ENCODE results near the gene THRA. TPM values are rescaled to one million over a fixed set of nuclear protein-coding genes. Genes with fewer than 3 reads are reported as not detected.
A peak's percentile ranks its signal among the peaks of the same experiment; 100 is the strongest.

THRA gene
- total RNA-seq, 1 experiment from 2014 or later: 2.5 TPM

DNA sequence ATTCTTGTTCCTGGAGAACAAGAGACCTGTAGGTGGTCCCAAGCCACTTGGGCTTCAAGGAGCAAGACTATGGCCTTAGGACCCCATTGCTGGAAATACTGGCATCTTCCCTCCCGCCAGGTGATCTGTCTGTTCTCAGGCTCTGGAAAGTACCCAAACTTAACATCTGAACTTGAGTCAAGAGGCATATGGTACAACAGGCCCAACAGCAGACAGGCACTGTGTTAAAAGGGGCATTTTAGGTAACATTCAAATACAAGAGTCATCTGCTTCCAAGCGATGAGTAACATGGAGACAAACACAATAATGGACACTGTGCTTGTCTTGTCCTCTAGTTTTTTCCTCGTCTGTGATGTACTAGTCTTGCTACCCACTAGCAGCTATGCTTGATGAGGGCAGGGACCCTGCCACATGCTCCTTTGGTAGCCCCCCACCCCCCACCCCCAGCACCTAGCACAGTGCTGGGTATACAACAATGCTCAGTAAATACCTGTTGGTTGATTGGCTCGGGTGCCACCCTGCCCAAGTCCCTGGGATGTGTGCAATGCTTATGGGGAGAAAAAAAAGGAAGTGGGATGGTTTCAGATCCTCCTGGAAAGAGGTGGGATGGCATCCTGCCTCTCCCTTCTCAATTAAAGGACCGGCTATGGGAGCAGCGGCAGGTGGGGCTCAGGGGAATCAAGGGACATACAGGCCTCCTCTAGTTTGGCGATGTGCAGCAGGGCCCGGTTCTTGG is 28.2 kb upstream of the THRA start:
- Histone ChIP-seq H3K79me2 (ENCODE audit: low read length) (no peaks in the 10 kb centered on the region), H3K9me3 (ENCODE audit: low read length) (no peaks in the 10 kb centered on the region), H3K36me3 (ENCODE audit: insufficient read depth, low read length) (peaks cover 6% of the 10 kb centered on the region; the same call in 1 of the 2 replicates), H3K4me2 (ENCODE audit: low read depth, low read length, poor library complexity, severe bottlenecking) (no peak overlapping the region), H4K20me1 (ENCODE audit: insufficient read depth, low read depth, low read length) (no peaks in the 10 kb centered on the region), H3K9me2 (replicated peaks; ENCODE audit: insufficient read depth, low read length) (no peaks in the 10 kb centered on the region), H3K4me3 (ENCODE audit: low read length) (no peak overlapping the region), H2AFZ (ENCODE audit: low read length) (no peak overlapping the region), H3K4me1 (ENCODE audit: low read length) (peaks cover 5% of the 10 kb centered on the region), H3K9ac (ENCODE audit: low read length) (no peak overlapping the region), H3K27me3 (ENCODE audit: low read length) (no peaks in the 10 kb centered on the region), H3K27ac (ENCODE audit: low read length) (no peak overlapping the region)
- DNase-seq: no peak

DNA sequence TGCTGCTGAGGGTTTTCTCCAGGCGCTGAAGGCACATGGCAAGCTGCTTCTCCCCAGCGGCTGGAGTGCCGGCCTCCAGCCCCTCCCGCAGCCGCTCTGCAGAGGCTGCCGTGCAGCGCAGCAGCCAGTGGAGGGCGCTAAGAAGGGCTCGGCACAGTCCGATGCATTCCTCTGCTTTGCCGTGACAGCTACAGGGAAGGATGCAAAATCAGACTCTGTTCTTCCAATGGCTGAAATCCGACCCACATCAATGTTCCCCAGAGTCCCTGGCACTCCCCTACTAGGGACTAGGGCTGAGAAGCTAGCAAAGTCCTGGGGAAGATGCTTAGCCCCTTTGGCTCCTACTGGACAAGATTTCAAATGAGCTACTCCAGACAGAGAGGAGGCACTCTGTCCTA is 27.6 kb upstream of the THRA start:
- Histone ChIP-seq H3K79me2 (ENCODE audit: low read length) (no peaks in the 10 kb centered on the region), H3K4me3 (ENCODE audit: low read length) (no peak overlapping the region), H3K4me2 (ENCODE audit: low read depth, low read length, poor library complexity, severe bottlenecking) (no peak overlapping the region), H3K36me3 (ENCODE audit: insufficient read depth, low read length) (peaks cover 4% of the 10 kb centered on the region; the same call in 1 of the 2 replicates), H3K27me3 (ENCODE audit: low read length) (no peaks in the 10 kb centered on the region), H4K20me1 (ENCODE audit: insufficient read depth, low read depth, low read length) (no peaks in the 10 kb centered on the region), H3K4me1 (ENCODE audit: low read length) (peaks cover 5% of the 10 kb centered on the region), H3K9me3 (ENCODE audit: low read length) (no peaks in the 10 kb centered on the region), H3K9ac (ENCODE audit: low read length) (no peak overlapping the region; the same call in 1 of the 2 replicates), H3K27ac (ENCODE audit: low read length) (no peak overlapping the region), H2AFZ (ENCODE audit: low read length) (no peak overlapping the region), H3K9me2 (replicated peaks; ENCODE audit: insufficient read depth, low read length) (no peaks in the 10 kb centered on the region)
- peak; percentile 86 for DNase-seq

DNA sequence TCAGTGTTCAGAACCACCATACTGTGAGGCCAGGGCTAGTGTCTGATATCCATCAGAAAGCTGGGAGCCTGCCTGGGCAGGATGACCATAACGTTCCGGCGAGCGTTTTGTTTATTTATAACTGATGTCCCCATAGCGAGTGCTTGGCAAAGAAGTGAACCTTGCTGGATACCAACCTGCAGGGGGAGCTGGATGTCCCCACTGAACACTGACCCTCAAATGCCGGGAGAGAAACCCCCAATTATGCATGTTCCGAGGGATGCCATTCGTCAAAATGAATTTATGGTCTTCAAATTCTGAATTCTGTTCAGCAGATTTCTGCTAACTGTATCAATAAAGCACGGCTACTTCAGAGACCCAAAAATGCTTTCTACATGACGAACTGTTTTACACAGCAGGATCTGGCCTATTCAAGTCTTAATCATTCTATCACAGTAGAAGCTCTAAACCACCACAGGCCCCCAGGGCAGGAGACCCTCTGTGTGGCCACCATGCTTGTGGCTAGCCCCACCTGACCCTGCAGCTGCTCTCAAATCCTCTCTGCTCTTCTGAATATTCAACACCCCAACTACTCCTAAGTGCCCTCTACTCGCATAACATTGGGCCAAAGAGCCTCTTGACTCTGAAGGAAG is 23.8 kb upstream of the THRA start:
- Histone ChIP-seq H3K36me3 (ENCODE audit: insufficient read depth, low read length) (peaks cover 4% of the 10 kb centered on the region; the same call in 1 of the 2 replicates), H2AFZ (ENCODE audit: low read length) (no peak overlapping the region), H3K4me2 (ENCODE audit: low read depth, low read length, poor library complexity, severe bottlenecking) (no peak overlapping the region)

DNA sequence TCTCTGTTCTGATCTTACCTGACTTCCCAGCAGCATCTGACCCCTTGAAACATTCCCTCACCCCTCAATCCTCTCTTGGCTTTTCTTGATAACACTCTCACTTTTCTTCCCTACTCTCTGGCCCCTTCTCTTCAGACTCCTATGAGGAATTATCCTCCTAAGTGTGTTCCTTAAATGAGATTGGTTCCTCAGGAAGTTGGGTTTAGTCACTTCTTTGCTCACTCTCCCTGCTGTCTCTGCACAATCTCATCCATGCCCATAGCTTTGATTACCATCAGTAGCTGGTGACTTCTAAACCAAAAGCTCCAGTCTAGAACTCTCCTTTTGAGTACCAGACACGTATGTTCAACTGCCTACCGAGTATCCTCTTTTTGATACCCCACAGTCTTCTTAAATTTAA is 21.6 kb upstream of the THRA start:
- no peaks in the 10 kb centered on the region for H3K9me2 ChIP-seq (replicated peaks; ENCODE audit: insufficient read depth, low read length)
- no peak overlapping the region for H2AFZ ChIP-seq (ENCODE audit: low read length)
- no peaks in the 10 kb centered on the region for H3K9me3 ChIP-seq (ENCODE audit: low read length)
- H3K36me3 ChIP-seq (ENCODE audit: insufficient read depth, low read length): no peaks in the 10 kb centered on the region
- H3K79me2 ChIP-seq (ENCODE audit: low read length): no peaks in the 10 kb centered on the region
- no peaks in the 10 kb centered on the region for H4K20me1 ChIP-seq (ENCODE audit: insufficient read depth, low read depth, low read length)
- DNase-seq: peak; percentile 29
- H3K4me3 ChIP-seq (ENCODE audit: low read length): no peak overlapping the region
- no peak overlapping the region for H3K9ac ChIP-seq (ENCODE audit: low read length)
- no peak overlapping the region for H3K4me2 ChIP-seq (ENCODE audit: low read depth, low read length, poor library complexity, severe bottlenecking)
- H3K4me1 ChIP-seq (ENCODE audit: low read length): no peaks in the 10 kb centered on the region
- H3K27me3 ChIP-seq (ENCODE audit: low read length): no peaks in the 10 kb centered on the region
- H3K27ac ChIP-seq (ENCODE audit: low read length): no peak overlapping the region

More for the DNA sequence above, 23.8 kb upstream of the THRA start:
- no peak for DNase-seq
- Histone ChIP-seq H3K27ac (ENCODE audit: low read length) (no peak overlapping the region), H3K9me3 (ENCODE audit: low read length) (no peaks in the 10 kb centered on the region), H3K27me3 (ENCODE audit: low read length) (no peaks in the 10 kb centered on the region), H4K20me1 (ENCODE audit: insufficient read depth, low read depth, low read length) (no peaks in the 10 kb centered on the region), H3K9ac (ENCODE audit: low read length) (no peak overlapping the region), H3K4me1 (ENCODE audit: low read length) (peaks cover 5% of the 10 kb centered on the region), H3K9me2 (replicated peaks; ENCODE audit: insufficient read depth, low read length) (no peaks in the 10 kb centered on the region), H3K4me3 (ENCODE audit: low read length) (no peak overlapping the region), H3K79me2 (ENCODE audit: low read length) (no peaks in the 10 kb centered on the region)

DNA sequence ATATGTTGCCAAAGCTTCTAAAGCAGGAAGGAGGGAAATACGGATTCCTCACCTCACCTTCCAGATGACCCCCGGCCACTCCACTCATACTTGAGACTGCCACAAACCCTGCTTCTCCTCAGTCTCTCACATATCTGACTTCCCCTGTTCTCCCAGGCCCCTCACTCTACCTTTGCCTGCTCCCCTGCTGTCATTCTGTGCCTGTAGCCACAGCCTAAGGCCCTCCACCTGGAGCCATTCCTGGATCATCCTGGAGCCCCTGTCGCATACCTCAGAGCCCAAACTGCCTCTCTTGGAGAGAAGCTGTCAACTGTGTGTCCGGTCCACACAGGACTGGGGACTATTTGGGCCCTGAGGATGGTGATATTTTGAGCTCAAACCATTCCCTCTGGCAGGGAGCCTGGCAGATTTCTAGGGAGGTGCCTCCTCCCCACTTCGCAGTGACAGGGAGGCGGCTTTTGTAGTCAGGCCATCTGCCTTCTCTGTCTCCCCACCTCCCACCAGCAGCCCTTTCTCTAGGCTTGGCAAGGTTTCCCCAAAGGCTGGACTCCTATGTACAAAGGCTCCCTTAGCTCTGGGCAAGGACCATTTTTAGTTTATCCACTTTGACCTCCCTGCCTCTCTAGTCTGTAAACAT is 6.3 kb upstream of the THRA start:
- Histone ChIP-seq H3K27me3 (ENCODE audit: low read length) (no peaks in the 10 kb centered on the region), H3K36me3 (ENCODE audit: insufficient read depth, low read length) (no peaks in the 10 kb centered on the region), H3K9me3 (ENCODE audit: low read length) (no peaks in the 10 kb centered on the region), H3K4me1 (ENCODE audit: low read length) (peaks cover 12% of the 10 kb centered on the region), H4K20me1 (ENCODE audit: insufficient read depth, low read depth, low read length) (no peaks in the 10 kb centered on the region), H3K27ac (ENCODE audit: low read length) (no peak overlapping the region), H3K79me2 (ENCODE audit: low read length) (peaks cover 12% of the 10 kb centered on the region), H3K4me2 (ENCODE audit: low read depth, low read length, poor library complexity, severe bottlenecking) (no peak overlapping the region), H3K9me2 (replicated peaks; ENCODE audit: insufficient read depth, low read length) (no peaks in the 10 kb centered on the region), H3K4me3 (ENCODE audit: low read length) (no peak overlapping the region), H2AFZ (ENCODE audit: low read length) (no peak overlapping the region), H3K9ac (ENCODE audit: low read length) (no peak overlapping the region)
- DNase-seq: peak; percentile 32

DNA sequence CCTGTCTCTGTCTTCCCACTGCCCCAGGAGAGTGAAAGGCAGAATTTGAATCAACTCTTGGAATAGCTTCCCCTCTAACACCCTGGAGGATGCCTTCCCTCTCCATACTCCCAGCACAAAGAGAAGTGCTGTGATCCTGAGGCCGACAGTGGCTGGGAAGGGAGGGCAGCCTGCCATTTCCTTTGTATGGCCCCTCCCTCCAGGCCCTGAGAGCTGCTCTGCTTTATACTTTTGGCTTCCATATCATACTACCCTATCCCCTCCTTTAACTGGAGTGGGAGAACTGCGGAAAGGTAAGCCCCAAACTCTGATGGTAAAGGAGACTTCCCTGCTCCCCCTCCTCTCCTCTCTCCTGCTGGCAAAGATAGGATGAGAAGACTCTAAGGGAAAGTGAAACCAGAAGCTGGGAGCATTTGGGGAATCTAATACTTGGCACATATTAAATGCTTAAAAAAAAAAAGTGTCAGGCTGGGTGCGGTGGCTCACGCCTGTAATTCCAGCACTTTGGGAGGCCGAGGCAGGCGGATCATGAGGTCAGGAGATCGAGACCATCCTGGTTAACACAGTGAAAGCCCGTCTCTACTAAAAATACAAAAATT is 4.5 kb upstream of the THRA start:
- H3K4me1 ChIP-seq (ENCODE audit: low read length): peaks cover 19% of the 10 kb centered on the region
- no peak overlapping the region for H3K27ac ChIP-seq (ENCODE audit: low read length)
- no peaks in the 10 kb centered on the region for H3K9me3 ChIP-seq (ENCODE audit: low read length)
- H3K9me2 ChIP-seq (replicated peaks; ENCODE audit: insufficient read depth, low read length): no peaks in the 10 kb centered on the region
- H3K36me3 ChIP-seq (ENCODE audit: insufficient read depth, low read length): no peaks in the 10 kb centered on the region
- no peaks in the 10 kb centered on the region for H4K20me1 ChIP-seq (ENCODE audit: insufficient read depth, low read depth, low read length)
- H3K27me3 ChIP-seq (ENCODE audit: low read length): 0 out of 2 replicates have a peak, but pooled peaks cover 4% of the 10 kb centered on the region
- no peak overlapping the region for H2AFZ ChIP-seq (ENCODE audit: low read length)
- no peak overlapping the region for H3K9ac ChIP-seq (ENCODE audit: low read length)
- peaks cover 9% of the 10 kb centered on the region for H3K79me2 ChIP-seq (ENCODE audit: low read length)
- H3K4me3 ChIP-seq (ENCODE audit: low read length): no peak overlapping the region
- H3K4me2 ChIP-seq (ENCODE audit: low read depth, low read length, poor library complexity, severe bottlenecking): no peak overlapping the region
- peak; percentile 37 for DNase-seq

DNA sequence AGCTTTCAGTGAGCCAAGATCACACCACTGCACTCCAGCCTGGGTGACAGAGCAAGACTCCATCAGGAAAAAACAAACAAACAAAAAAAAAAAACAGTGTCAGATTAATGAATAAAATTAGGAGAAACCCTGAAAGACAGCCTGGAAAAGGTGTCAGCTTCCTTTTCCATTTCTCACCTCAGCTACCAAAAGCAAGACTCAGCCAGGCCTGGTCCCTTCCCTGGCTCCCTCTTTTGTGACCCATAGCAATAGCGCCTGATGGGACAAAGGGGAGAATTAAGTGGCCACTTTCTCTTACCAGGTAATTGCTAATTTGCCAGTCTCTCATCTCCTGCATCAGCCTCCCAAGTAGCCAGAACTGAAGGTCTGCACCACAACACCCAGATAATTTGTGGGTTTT is 3.9 kb upstream of the THRA start:
- Histone ChIP-seq H3K4me3 (ENCODE audit: low read length) (no peak overlapping the region), H3K27ac (ENCODE audit: low read length) (no peak overlapping the region), H4K20me1 (ENCODE audit: insufficient read depth, low read depth, low read length) (no peaks in the 10 kb centered on the region), H2AFZ (ENCODE audit: low read length) (no peak overlapping the region), H3K9ac (ENCODE audit: low read length) (no peak overlapping the region), H3K4me2 (ENCODE audit: low read depth, low read length, poor library complexity, severe bottlenecking) (no peak overlapping the region), H3K9me2 (replicated peaks; ENCODE audit: insufficient read depth, low read length) (no peaks in the 10 kb centered on the region), H3K36me3 (ENCODE audit: insufficient read depth, low read length) (no peaks in the 10 kb centered on the region), H3K79me2 (ENCODE audit: low read length) (peaks cover 3% of the 10 kb centered on the region; the same call in 1 of the 2 replicates), H3K4me1 (ENCODE audit: low read length) (peaks cover 21% of the 10 kb centered on the region), H3K9me3 (ENCODE audit: low read length) (no peaks in the 10 kb centered on the region), H3K27me3 (ENCODE audit: low read length) (0 out of 2 replicates have a peak, but pooled peaks cover 4% of the 10 kb centered on the region)
- DNase-seq: peak; percentile 17

All from Karpas-422 (cell line).